Activated naive CD4-positive, alpha-beta T cell treated with anti-CD3 and anti-CD28 coated beads for 36 hours (primary cell): Measurements from ENCODE around the gene SUGT1. TPM values are rescaled to one million over a fixed set of nuclear protein-coding genes. Genes with fewer than 3 reads are reported as not detected.
"Not testable (repeated sequence)": the region's sequence is repeated elsewhere in the genome, so short reads cannot be mapped to it uniquely, and the experiment has no call there.

Experiments used
- CTCF ChIA-PET: fragments of 350-600 bp; sonication (Branson Sonifier 250); formaldehyde crosslinking; loops from one replicate; lab custom pipeline; 2021; ENCODE audit warnings: antibody characterized with exemption; lab: Charles Lee
- DNase-seq: peaks from one replicate; pipeline ENCODE4 v3.0.0-alpha.2; 2020
- H3K27ac Mint-ChIP-seq: one replicate; pipeline ENCODE4 v1.8.0; 2021; ENCODE audit warnings: mild to moderate bottlenecking, mixed read lengths
- H3K27me3 Mint-ChIP-seq: one replicate; pipeline ENCODE4 v1.8.0; 2021; ENCODE audit warnings: low read depth, mixed read lengths
- H3K36me3 Mint-ChIP-seq: one replicate; pipeline ENCODE4 v1.8.0; 2021; ENCODE audit warnings: low read depth, mixed read lengths
- H3K4me1 Mint-ChIP-seq: one replicate; pipeline ENCODE4 v1.8.0; 2021; ENCODE audit warnings: low read depth, mixed read lengths
- H3K4me3 Mint-ChIP-seq: one replicate; pipeline ENCODE4 v1.8.0; 2021; ENCODE audit warnings: mild to moderate bottlenecking, moderate library complexity, mixed read lengths
- H3K9me3 Mint-ChIP-seq: one replicate; pipeline ENCODE4 v1.8.0; 2021; ENCODE audit warnings: mixed read lengths
- intact Hi-C: fragments of 100-400 bp; cut with micrococcal nuclease; formaldehyde crosslinking; loops from one replicate; pipeline ENCODE4 v1.15.1; 2023
- total RNA-seq, 2 experiments: library from RNA; stranded (reverse); gene quantifications; one replicate each; pipeline ENCODE4 v1.2.3, GENCODE V29; 2021

SUGT1 gene
- total RNA-seq, 2 experiments from 2014 or later, result 42.7 to 44.1 TPM

- DNase-seq, CTCF ChIA-PET, intact Hi-C loops, H3K27me3 Mint-ChIP-seq, H3K4me3 Mint-ChIP-seq, H3K36me3 Mint-ChIP-seq, H3K27ac Mint-ChIP-seq, H3K4me1 Mint-ChIP-seq, H3K9me3 Mint-ChIP-seq: not testable (repeated sequence)
Measured at GRCh38 chr13:52631083-52631690, 21.4 kb upstream of the SUGT1 start.

GRCh38 chr13:52638666-52639328 lies 13.8 kb upstream of the SUGT1 start:
- H3K36me3 Mint-ChIP-seq, result peaks cover 30% of the 10 kb centered on the region
- H3K27ac Mint-ChIP-seq, result peak overlapping the region; percentile 28
- H3K9me3 Mint-ChIP-seq, result no peaks in the 10 kb centered on the region
- H3K27me3 Mint-ChIP-seq, result no peaks in the 10 kb centered on the region
- H3K4me1 Mint-ChIP-seq, result no peaks in the 10 kb centered on the region
- intact Hi-C loops, result no loop called here
- CTCF ChIA-PET, result interaction anchor here (0.6 to 1.2 kb wide), 3 partner anchors 10 to 65 kb away, joined by 3 to 6 read pairs (median 5); partner anchors contain the start of gene SUGT1
- DNase-seq, result no peak
- H3K4me3 Mint-ChIP-seq, result no peak overlapping the region

DNA sequence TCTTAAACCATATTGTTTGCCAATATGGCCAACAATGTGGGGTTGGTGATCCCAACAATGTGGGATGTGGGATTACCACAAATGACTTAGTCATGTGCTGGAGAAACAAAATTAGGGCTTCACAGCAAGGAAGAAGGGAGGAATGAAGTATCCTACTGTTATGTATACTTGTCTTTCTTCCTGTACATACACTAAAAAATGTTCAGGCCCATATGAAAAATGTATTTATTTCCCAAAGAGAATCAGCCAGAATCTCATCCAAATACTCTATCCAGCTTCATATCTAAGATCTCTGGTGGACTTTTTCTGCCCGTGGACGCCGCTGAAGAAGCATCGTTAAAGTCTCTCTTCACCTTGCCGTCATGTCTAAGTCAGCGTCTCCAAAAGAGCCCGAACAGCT lies 10.5 kb upstream of the SUGT1 start, which contains the start of gene HNRNPA1L2:
Gene HNRNPA1L2 (plus strand): TSS at position 301 of the 400 bp plus-strand sequence. CDS start 62 bp downstream, at position 363.
- Mint-ChIP-seq H3K36me3 (peaks cover 30% of the 10 kb centered on the region), H3K4me1 (no peaks in the 10 kb centered on the region), H3K27me3 (no peaks in the 10 kb centered on the region), H3K4me3 (no peak within 1 kb of the TSS), H3K9me3 (no peaks in the 10 kb centered on the region), H3K27ac (no peak within 1 kb of the TSS)
- intact Hi-C loops, result no loop called here
- CTCF ChIA-PET, result interaction anchor here (0.7 to 1.1 kb wide), 2 partner anchors 15 to 95 kb away, joined by 3 read pairs; no protein-coding TSS in a partner anchor
- no peak for DNase-seq

DNA sequence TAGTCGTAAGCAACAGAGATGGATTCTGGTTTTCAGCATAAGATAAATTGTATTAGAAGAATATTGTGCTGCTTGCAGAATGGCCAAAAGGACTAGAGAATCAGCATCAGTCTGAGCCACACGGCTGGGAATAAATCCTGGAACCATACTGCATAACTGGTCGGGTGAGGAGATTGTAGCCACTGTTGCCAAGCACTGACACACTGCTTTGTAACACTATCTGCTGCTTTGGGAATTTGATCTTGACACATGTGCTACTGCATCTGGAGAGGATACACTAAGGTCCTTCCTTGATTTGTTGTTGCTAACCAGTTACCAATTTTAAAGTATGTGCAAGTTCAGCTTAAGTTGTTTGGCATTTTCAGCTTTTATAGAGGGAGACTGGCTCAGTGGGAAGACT lies 8.5 kb upstream of the SUGT1 start:
- CTCF ChIA-PET, result interaction anchor here (0.6 kb wide), 1 partner anchor 9 kb away, joined by 3 read pairs; no protein-coding TSS in a partner anchor
- Mint-ChIP-seq H3K4me1 (no peaks in the 10 kb centered on the region), H3K36me3 (peaks cover 29% of the 10 kb centered on the region), H3K27ac (no peak overlapping the region), H3K9me3 (no peaks in the 10 kb centered on the region), H3K4me3 (no peak overlapping the region), H3K27me3 (no peaks in the 10 kb centered on the region)
- intact Hi-C loops, result no loop called here
- no peak for DNase-seq

DNA sequence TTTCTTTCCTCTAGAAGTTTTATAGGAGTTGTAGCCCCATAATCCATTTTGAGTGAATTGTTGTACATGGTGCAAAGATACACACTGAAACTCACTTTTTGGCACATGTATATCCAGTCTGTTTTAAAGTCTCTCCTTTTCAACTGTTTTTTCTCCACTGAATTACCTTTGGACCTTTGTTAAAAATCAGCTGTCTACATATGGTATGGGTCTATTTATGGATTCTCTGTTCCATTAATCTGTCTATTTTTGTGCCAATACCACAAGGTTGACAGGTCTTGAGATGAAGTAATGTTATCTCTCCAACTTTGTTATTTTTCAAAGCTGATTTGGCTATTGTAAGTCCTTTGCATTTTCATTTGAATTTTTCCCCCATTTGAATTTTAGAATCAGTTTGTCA lies 5.7 kb upstream of the SUGT1 start:
- peaks cover 20% of the 10 kb centered on the region for H3K36me3 Mint-ChIP-seq
- no peak overlapping the region for H3K27ac Mint-ChIP-seq
- H3K4me1 Mint-ChIP-seq, result peaks cover 7% of the 10 kb centered on the region

DNA sequence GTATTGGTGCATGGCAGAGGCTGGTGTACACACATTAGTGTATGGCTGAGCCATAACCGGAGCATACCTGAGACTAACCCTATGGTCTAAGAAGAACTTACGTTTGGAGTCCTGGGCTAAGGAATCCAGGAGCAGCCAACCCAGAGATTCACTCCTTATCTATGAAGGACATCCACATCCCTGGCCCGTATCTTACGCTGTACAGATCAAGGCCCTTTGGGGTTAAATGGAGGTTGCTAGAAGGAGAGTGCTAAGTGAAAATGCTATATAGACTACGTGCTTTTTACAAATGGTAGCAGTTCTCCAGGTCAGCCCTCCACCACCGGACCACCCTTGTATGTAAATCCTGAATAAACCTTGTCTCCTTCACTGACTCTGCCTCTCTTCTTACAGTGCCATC lies 1.9 kb upstream of the SUGT1 start:
- Mint-ChIP-seq H3K4me1 (peaks cover 14% of the 10 kb centered on the region), H3K9me3 (no peaks in the 10 kb centered on the region), H3K4me3 (no peak overlapping the region), H3K36me3 (peaks cover 14% of the 10 kb centered on the region), H3K27ac (no peak overlapping the region), H3K27me3 (no peaks in the 10 kb centered on the region)
- DNase-seq, result no peak
- CTCF ChIA-PET, result no interaction called here
- intact Hi-C loops, result loop anchor here (5.0 kb wide), 1 partner anchor 638 kb away; the partner anchor contains the start of genes ALG11 and ATP7B

More for the DNA sequence above, 5.7 kb upstream of the SUGT1 start:
- Mint-ChIP-seq H3K4me3 (no peak overlapping the region), H3K9me3 (no peaks in the 10 kb centered on the region), H3K27me3 (no peaks in the 10 kb centered on the region)
- intact Hi-C loops, result no loop called here
- no peak for DNase-seq
- CTCF ChIA-PET, result interaction anchor here (1.2 kb wide), 1 partner anchor 30 kb away, joined by 3 read pairs; no protein-coding TSS in a partner anchor

GRCh38 chr13:52651897-52652195 lies 790 bp upstream of the SUGT1 start:
- no peak for DNase-seq
- Mint-ChIP-seq H3K4me3 (no peak overlapping the region), H3K36me3 (peaks cover 14% of the 10 kb centered on the region), H3K27me3 (no peaks in the 10 kb centered on the region), H3K27ac (no peak overlapping the region), H3K9me3 (no peaks in the 10 kb centered on the region), H3K4me1 (peaks cover 14% of the 10 kb centered on the region)
- intact Hi-C loops, result loop anchor here (1.0 to 5.0 kb wide), 9 partner anchors 35 to 1199 kb away; partner anchors contain the start of genes ALG11, ATP7B, CKAP2 and INTS6
- CTCF ChIA-PET, result interaction anchor here (1.0 to 2.5 kb wide), 6 partner anchors 14 to 201 kb away, joined by 3 to 15 read pairs (median 4); no protein-coding TSS in a partner anchor

DNA sequence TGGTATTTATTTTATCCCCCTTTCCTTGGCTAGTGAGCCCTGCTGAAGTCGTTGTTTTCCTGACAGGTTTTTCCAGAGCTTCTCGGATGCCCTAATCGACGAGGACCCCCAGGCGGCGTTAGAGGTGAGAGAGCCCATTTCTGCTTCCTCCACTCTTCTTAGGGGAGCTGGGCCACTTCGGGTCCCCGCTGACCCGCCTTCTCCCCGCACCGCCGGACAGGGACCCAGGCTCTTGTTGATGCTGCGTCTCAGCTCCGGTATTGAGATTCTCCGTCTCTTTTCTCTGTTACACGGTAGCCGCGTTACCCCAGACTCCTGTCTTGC lies 306 bp downstream of the SUGT1 start:
- H3K4me1 Mint-ChIP-seq, result peaks cover 14% of the 10 kb centered on the region
- no peaks in the 10 kb centered on the region for H3K27me3 Mint-ChIP-seq
- no peaks in the 10 kb centered on the region for H3K9me3 Mint-ChIP-seq
- intact Hi-C loops, result loop anchor here (1.0 to 5.0 kb wide), 9 partner anchors 36 to 1200 kb away; partner anchors contain the start of genes ALG11, ATP7B, CKAP2 and INTS6
- no peak for DNase-seq
- no peak overlapping the region for H3K4me3 Mint-ChIP-seq
- no peak overlapping the region for H3K27ac Mint-ChIP-seq
- H3K36me3 Mint-ChIP-seq, result peaks cover 14% of the 10 kb centered on the region
- CTCF ChIA-PET, result interaction anchor here (0.7 to 2.5 kb wide), 10 partner anchors 9 to 202 kb away, joined by 3 to 15 read pairs (median 3); no protein-coding TSS in a partner anchor

- intact Hi-C loops, result no loop called here
- Mint-ChIP-seq H3K4me3 (no peak overlapping the region), H3K36me3 (peaks cover 10% of the 10 kb centered on the region), H3K27ac (no peak overlapping the region), H3K4me1 (peaks cover 17% of the 10 kb centered on the region), H3K27me3 (no peaks in the 10 kb centered on the region), H3K9me3 (no peaks in the 10 kb centered on the region)
- no peak for DNase-seq
- CTCF ChIA-PET, result no interaction called here
Measured at GRCh38 chr13:52659340-52659739, 6.7 kb downstream of the SUGT1 start.

DNA sequence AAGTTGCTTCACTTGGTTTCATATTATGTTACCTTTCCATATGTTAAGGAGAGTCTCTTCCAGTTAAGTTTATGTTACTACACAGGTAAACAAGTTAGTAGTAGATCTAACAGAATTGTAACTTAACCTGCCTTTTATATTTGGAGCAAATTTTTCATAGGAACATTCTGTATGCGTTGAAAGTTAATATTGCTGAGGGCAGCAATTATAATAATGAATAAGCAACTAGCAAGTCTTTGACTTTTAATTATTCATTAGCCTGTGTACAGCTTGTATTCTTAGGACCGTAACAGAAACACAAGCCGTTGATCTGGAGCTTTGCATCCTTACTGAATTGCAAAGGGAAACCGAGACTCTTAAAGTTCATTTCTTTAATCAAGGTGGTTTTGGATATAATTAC lies 11.6 kb downstream of the SUGT1 start:
- peaks cover 16% of the 10 kb centered on the region for H3K4me1 Mint-ChIP-seq
- H3K27ac Mint-ChIP-seq, result no peak overlapping the region
- intact Hi-C loops, result loop anchor here (2.0 kb wide), 1 partner anchor 183 kb away; no protein-coding TSS in a partner anchor
- no peak overlapping the region for H3K4me3 Mint-ChIP-seq
- H3K36me3 Mint-ChIP-seq, result peaks cover 23% of the 10 kb centered on the region
- no peaks in the 10 kb centered on the region for H3K9me3 Mint-ChIP-seq
- no peak for DNase-seq
- CTCF ChIA-PET, result interaction anchor here (0.7 to 3.8 kb wide), 3 partner anchors 13 to 240 kb away, joined by 3 to 15 read pairs (median 5); no protein-coding TSS in a partner anchor
- no peaks in the 10 kb centered on the region for H3K27me3 Mint-ChIP-seq

DNA sequence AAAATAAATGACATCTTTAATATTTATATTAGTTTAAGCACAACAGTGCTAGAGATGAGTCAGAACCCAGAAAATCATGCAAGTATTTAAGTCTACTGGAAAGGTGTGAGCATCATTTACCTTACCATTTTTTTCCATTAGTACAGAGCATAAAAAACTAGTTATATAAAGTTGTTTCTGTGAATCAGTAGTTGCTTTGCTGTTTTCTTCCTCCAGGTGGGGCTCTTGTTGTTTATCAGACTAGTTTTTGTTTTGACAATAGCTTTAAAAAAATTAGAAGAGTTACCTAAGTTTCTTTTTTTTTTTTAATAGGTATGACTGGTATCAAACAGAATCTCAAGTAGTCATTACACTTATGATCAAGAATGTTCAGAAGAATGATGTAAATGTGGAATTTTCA lies 12.7 kb downstream of the SUGT1 start:
- Mint-ChIP-seq H3K27ac (no peak overlapping the region), H3K27me3 (no peaks in the 10 kb centered on the region), H3K4me3 (no peak overlapping the region), H3K4me1 (peaks cover 10% of the 10 kb centered on the region), H3K36me3 (peaks cover 21% of the 10 kb centered on the region), H3K9me3 (no peaks in the 10 kb centered on the region)
- intact Hi-C loops, result loop anchor here (1.0 to 5.0 kb wide), 4 partner anchors 72 to 302 kb away; partner anchors contain the start of gene CNMD
- DNase-seq, result no peak
- CTCF ChIA-PET, result interaction anchor here (0.6 to 3.8 kb wide), 9 partner anchors 8 to 1499 kb away, joined by 3 to 15 read pairs (median 5); partner anchors contain the start of gene SUGT1

DNA sequence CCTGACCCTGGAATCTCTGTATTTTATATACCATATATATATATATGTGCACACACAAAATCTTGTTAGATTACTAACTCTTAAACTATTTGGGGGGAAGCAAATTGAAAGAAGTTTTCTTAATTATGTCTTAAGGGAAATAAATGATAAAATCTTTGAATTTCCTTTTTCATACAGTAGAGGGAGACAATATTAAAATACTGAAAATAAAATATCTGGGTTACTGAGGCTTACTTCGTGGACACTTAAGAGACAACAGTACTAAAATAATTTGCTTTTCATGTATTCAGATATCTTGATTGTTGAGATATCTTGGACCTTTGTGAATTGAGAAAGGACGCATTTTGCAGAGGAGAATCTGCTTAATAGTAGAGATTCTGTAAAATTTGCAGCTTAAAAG lies 17.0 kb downstream of the SUGT1 start:
- peaks cover 5% of the 10 kb centered on the region for H3K4me1 Mint-ChIP-seq
- no peaks in the 10 kb centered on the region for H3K27me3 Mint-ChIP-seq
- intact Hi-C loops, result loop anchor here (5.0 kb wide), 2 partner anchors 68 to 298 kb away; partner anchors contain the start of gene CNMD
- CTCF ChIA-PET, result no interaction called here
- peaks cover 25% of the 10 kb centered on the region for H3K36me3 Mint-ChIP-seq
- no peaks in the 10 kb centered on the region for H3K9me3 Mint-ChIP-seq
- no peak for DNase-seq
- H3K4me3 Mint-ChIP-seq, result no peak overlapping the region
- H3K27ac Mint-ChIP-seq, result no peak overlapping the region
